GM21717 (cell line): ENCODE results near the gene PCBD1.

Experiments used
- ATAC-seq: cut with Tn5 transposase; IDR thresholded peaks from one replicate; pipeline ENCODE4 v1.9.1; 2021; ENCODE audit warnings: mild to moderate bottlenecking, moderate library complexity; ENCODE audit not compliant: unreplicated experiment

Gene PCBD1

DNA sequence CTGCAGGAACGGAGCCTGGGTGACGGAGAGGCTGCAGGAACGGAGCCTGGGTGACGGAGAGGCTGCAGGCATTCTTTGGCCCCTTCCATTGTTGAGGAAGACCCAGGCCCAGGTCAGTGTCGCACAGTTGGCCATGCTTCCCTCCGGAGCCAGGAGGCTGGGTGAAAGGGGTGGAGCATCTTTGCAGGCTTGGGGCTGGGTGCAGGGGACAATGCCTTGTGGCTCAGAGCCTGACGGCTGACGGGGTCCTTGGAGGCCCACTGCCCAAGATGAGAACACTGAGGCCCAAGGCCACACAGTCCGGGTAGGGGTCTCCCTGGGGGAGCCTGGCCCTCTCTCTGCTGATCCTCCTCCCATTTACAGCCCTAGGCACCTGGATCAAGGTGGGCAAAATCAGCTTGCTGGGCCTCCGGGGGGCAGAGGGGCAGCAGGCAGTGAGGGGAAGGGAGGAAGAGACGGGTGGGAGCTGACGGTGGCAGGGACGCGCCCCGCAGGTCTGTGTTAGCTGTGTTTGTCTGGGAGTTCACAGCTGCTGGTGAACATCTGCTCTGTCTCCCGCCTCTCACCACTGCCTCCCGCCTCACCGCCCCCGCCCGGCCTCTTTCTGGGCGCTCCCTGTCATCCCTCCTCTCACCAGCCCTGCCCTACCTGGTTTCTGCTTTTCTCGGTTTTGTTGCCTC is 30.6 kb upstream of the PCBD1 start:
- no peak for ATAC-seq

DNA sequence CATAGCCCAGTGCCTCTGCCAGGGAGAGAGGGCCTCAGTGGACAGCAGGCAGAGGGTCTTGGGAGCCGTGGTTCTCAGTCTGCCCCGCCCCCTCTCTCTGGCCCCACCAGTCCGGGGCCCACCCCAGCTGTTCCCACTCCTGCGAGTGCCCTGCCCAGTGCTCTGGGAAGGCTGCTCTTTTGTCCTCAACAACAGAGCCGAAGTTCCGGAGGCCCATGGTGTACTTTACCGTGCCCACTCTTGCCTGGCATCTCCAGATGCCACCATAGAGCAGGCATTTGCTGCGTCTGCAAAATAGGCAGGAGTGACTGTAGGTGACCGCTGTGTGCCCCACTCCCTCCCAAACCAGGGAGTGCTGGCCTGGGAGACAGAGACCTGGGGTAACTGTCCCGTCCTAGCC is 29.3 kb upstream of the PCBD1 start:
- no peak for ATAC-seq

DNA sequence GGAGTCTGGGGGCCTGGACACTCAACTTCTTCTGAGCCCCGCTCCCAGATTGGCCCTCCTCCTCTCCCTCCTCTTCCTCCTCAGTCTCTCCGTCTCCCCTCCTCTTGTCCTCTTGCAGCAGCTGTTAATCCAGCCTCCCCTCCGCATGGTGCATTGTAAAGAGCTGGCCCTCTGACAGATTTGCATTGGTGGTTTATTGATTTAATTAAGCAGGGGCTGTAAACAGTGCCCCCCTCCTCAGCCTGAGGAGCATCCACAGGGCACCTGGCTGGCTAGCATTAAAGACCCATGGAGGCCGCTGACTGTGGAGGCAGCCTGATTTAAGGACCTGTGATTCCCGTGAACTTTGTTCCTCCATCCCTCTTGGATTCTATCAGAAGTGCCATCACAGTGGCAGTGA is 28.9 kb upstream of the PCBD1 start:
- ATAC-seq: no peak

DNA sequence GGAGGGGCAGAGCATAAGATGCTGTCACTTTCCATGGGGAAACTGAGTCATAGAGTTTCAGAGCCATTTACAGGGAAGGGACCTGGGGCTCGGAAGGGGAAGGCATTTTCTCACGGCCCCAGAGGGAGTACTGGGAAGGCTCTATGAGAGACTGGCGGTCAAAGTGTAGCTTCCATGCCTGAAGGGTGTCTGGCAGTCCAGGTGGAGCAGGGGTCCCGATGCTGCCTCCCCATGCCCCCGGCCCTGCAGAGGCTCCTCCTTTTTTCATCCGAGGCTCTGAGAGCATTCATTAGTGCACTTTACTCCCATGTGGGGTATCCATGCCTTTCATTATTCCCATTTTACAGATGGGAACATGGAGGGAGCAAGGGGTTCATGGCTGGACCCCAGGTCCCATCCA is 27.9 kb upstream of the PCBD1 start:
- no peak for ATAC-seq

DNA sequence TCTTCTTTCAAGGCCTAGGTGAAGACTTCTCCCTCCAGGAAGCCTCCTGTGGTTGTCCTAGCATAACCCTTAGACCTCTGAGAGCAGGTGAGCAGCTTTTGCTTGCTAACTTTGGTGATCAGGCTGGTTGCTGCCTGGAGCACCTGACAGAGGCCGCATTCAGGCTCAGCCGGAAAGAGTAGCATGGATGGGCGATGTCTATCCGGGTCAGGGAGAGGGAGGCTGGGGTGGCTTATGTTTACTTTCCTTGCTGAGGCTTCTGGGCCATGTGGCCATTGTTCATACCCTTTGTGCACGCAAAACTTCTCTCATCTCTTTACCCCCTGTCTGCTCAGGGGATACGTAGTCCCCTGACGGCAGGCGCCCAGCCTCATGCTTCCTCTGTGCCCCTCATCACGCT is 27.4 kb upstream of the PCBD1 start:
- no peak for ATAC-seq

DNA sequence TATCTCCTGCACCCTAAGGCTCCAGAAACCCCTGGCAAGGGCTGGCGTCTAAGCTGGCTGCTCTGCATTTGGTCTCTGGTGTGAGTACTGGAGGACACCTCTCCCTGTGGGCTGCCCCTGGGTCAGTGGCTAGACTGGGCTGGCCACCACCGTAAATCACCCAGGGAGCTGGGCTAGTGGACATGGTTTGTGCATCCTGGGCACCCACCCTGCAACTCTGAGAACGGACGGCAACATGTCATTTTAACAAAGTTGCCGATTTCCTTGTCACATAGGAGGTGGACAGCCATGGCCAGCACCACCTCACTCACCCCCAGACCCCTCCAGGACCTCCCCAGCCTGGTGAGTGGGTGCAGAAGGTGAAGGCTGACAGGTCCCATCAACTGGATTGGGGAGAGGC is 26.8 kb upstream of the PCBD1 start:
- no peak for ATAC-seq

DNA sequence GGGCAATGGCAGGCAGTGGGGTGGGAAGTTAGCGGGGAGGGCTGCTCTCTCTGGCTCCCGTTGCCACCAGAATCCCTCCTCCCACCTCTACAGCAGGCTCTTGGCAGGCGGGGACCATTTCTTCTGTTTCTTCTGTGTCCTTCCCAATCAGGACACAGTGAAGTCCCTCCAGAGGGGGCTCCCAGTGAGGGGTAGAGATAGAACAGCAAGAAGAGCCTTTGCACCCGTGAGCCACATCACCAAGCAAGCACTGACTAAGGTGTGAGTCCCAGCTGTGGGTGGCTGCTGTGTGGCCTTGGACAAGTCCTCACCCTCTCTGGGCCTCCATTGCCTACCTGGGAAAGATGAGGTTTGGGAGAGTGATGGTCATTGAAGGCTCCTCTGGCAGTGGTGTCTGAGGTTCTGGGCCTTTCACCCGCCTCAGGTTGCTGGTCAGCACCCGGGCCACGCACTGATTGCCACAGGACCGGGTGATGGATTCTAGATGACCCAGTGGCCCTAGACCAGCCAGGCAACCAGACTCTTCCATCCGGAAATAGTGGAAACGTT is 26.0 kb upstream of the PCBD1 start:
- ATAC-seq: no peak

DNA sequence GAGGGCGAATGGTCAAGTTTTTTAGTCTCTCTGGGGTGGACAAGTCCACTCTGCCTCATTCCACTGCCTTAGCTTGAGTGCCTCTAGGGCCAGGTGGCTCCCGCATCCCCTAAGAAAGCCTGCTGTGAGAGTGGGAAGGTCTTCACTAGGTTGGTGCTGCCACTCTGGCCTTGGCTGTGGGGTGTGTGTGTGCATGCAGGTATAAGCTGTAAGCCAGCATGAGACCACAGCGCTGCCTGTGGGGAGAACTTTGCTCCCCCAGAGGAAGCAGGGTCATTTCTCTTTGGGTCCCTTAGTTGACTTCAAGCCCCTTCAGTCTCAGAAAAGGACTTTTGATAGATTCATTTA is 25.5 kb upstream of the PCBD1 start:
- ATAC-seq: no peak

DNA sequence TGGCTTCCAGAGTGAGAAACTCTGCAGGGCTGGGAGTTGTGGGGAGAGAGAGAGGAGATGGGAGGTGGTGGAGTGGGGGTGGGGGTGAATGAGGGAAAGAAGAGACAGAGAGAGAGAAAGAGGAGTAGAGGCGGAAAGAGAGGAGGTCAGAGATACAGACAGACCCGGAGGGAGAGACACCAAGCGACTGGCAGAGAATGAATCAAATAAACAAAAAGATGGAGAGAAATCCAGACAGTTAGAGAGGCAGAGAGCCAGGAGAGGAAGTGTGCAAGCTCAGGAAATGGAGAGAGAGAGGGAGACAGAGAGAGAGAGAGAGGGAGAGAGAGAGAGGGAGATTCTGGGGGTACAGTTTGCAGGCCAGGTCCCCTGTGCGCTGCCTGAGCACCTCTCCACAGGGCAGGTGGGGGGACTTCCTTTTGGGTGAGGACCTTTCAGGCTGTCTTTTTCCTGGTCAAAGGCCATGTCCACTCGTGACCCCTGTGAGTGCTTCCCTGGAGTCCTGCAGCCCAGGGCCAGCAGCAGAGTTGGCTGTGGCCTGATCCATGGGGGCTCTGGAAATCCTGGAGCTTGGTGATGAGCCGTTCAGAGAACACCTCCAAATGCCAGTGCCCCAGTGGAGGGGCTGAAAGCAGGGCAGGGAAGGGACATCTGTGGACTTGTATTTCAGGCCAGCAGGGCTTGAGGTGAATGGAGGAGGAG is 25.0 kb upstream of the PCBD1 start:
- no peak for ATAC-seq

DNA sequence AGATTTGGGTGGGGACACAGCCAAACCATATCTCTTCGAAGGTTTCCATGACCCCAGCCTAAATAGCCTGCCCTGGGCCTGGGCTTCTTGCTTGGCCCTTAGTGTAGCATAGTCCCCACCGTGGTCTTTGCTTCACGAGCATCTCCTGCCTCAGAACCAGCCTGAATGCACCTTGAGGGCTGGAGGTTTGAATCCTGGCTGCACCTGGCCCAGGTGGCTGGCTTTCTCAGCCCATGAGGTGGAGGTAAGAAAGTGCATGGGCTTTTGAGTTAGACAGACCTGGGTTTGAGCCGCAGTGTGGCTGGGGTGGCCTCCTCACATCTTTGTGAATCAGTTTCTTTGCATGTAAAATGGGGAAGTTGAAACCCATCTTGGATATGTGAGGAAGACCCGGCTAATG is 24.2 kb upstream of the PCBD1 start:
- ATAC-seq: no peak

DNA sequence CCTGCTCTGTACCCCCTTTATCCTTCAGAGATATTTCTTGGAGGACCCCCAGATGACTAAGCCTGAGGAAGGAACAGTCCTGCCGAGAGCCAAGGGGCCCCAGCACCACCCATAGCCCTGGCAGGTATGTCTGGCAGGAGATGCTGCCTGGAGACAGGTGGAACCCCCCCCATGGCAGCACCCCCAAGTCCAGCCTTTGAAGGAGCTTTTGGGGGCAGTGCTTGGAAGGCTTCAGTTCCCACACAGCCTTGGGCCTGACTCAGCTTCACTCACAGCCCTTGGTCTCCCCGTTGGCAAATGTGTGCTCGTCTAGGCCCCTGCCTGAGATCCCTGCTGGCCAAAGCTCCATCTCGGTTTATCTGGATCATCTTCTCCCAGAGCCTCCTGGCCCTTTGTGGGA is 23.0 kb upstream of the PCBD1 start:
- ATAC-seq: no peak

DNA sequence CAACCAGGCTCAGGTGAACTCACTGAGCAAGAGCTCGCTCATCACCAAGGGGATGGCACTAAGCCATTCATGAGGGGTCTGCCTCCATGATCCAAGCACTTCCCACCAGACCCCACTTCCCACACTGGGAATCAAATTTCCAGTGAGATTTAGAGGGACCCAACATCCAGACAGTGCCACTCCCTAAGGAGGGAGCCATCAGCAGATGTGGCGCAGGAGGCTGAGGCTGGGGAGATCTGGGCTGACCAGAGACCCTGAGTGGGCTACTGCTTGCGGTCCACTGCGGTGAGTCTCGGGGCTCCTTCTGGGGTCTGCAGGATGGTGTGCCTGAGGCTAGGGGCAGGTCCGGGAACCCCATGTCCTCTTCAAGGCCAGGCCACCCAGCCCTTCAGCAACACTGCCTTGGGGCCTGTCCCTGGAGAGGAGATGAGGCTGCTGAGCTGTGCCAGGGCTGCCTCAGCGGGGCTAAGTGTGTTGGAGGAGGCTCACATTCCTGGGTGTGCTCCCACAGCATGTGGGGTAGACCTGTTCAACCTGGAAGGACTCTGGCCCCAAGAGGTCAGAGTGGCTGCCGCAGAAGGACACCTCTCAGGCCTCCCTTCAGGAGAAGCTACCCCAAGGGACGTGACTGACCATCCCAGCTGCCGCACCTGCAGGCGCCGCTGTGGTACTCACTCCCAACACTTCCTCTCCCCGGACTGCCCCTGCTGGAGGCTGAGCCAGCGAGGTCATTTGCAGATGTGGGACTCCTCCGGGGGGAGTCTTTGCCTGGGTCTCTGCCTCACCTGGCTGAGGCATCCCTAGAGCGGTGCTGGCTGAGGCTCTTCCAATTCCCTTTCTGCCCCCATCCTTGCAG is 22.3 kb upstream of the PCBD1 start:
- no peak for ATAC-seq

DNA sequence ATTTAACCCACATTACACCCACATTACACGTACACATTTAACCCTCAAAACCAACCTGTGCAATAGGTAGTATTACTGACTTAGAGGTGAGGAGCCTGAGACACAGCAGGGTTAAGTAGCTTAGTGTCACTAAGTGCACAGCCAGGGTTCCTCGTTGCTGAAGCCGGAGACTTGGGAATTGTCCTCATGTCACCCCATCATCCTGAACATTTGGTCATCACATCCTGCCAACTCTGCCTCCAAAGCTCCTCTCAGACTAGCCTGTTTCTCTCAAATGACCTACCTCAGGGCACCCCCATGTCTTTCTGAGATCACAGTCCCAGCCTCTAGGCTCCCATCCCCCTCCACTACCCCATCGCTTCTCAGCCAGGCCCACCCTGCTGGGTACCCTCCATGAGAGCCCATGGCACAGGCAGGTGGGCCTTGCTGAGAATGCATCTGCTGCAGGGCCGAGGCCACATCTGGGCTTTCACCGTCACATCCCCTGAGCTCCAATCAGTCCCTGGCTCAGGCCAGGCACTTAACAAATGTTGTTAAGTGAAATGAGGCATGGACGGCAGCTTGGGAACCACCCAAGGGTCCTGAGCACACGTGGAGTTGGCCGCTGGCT is 21.1 kb upstream of the PCBD1 start:
- ATAC-seq: no peak

DNA sequence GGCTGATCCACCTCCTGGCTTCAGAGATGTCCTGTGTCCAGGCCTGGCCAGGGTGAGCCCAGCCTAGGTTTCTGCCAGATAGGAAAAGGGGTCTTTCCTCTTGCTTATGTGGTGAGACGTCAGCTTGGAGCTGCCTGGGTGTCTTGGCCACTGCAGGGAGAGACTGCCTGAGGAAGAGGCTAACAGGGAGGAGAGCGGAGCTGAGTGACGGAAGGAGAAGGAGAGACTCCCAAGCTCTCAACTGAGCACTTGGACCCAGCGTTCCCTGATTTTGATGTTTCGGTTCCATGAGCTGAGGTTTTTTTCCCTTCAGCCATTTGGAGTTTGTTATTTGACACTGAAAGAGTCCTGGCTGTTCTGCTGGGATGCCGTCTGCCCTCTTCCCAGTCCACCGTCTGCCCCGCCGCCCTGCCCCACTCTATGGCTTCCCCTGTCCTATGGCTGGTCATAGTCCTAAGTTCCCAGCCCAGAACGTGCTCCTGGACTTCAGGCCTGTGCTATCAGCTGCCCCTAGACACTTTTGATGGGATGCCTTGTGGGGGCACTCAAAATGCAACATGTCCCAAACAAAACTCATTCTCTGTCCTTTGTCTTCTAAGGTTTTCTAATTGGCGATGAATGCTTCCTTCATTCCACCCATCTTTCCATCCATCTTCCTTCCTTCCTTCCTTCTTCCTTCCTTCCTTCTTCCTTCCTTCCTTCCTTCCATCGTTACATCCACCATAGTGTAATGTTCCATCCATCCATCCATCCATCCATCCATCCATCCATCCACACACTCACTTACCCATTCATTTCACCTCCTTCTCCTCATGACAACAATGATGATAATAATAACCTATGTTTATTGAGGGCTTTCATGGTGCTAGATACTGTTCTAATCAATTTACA is 20.3 kb upstream of the PCBD1 start:
- no peak for ATAC-seq

DNA sequence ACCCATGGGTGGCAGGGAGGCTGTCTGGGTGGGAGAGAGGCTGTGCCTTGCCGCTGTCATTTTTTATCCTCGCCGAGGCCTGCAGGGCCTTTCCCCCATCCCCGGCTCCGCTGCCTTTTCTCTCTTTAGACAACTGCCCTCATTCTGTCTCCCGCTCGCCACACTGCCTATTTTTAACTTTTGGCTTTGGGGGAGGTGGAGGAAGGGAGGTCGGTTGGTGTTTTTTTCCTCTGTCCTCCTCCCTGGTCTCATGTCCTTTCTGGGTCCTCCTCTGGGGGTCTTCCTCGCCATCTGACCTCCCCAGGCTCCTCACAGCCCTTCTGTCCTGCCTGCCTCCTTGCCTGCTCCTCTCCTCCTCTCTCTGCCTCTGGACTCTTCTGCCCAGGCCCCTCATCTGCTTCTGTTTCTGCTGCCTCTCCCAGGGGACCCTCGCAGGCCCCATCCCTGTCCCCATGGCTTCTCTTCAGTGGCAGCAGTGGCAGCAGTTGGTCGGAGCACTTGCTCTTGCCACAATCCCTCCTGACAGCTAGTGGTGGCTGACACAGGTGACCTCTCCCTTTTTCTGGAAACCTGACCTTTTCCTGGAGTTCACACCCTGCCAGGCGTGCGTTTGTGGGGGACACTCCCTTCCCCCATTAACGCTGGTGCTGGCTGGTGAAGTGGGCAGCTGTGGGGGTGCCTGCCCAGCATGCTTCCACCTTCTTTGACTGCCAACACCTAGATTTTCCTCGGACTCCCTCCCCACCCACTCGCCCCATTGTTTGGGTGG is 19.5 kb upstream of the PCBD1 start:
- no peak for ATAC-seq

DNA sequence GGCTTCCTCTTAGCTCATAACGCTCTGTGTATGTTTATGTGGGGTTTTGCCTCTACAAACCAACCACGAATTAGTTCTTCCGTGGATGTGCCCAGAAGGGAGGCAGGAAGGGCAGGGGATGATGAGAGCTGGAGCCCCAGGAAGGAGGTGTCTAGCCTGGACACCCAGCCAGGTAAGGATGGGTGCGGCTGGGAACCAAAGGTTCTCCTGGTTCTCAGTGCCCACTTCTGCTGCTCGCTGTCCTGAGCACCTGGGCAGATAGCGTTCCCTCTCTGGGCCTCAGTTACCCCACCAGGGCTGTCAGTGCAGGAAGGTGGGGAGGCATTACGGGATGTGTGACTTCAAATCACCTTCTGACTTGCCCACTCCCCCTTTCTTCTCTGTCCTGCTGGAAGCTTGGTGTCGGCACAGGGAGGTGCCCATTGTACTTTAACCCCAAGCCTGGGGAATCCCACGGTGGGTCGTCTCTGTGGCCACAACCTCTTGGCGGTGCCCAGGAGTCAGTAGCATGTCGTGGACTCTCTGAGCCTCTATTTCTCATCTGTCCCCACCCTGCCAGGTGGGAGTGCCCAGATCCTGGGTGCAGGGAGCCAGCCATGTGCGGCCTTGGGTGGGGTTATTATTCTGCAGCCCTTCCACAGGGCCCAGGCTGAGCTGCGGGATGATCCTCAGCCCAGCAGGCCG is 18.7 kb upstream of the PCBD1 start:
- ATAC-seq: no peak

DNA sequence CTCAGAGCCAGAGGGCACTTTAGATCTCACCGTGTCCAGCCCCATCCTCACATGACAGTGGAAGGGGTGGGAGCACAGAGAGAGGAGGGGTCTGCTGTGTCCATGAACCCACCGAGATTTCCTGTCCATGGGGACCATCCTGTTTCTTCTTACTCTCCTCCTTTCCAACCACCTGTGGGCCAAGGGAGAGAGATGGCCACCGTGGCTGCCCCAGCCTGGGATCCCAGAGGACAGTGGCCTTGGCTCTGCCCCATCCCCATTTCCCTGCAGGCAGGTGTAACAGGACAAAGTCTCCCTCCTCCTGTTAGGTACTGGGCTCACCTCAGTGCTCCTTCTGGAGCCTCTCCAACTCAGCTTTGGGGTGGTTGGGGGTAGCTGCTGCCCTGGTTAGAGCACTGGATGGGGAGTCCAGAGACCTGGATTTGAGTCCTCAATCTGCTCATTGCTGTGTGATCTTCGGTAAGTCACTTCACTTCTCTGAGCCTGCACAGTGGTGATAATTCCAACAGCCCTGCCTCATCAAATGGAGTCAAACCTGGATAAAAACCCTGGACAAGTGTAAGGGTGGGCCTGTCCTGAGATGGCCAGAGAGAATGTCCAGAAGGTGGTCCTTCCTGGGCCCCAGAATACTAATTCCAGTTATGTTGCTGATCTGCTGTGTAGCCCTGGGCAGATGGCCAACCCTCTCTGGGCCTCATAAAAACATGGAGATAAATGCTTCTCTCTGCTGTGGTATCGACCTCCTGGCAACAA is 17.8 kb upstream of the PCBD1 start:
- ATAC-seq: no peak
